ENCODE results near the gene DNAH10.

DNAH10 gene

GRCh38 chr12:123902821-123903220, 140.7 kb downstream of the DNAH10 start:
- DNase-seq (ENCODE audit: extremely low read depth, low read depth): no peak
- no peak for TF ChIP-seq CTCF (IDR thresholded peaks at IDR 0.05; ENCODE audit: low read depth, low read length)

GRCh38 chr12:123903301-123904065, 141.4 kb downstream of the DNAH10 start:
- DNase-seq (ENCODE audit: extremely low read depth, low read depth): no peak
- no peak for TF ChIP-seq CTCF (IDR thresholded peaks at IDR 0.05; ENCODE audit: low read depth, low read length)

GRCh38 chr12:123905319-123905925, 143.3 kb downstream of the DNAH10 start:
- DNase-seq (ENCODE audit: extremely low read depth, low read depth): peak; percentile 54

GRCh38 chr12:123906711-123907420, 144.8 kb downstream of the DNAH10 start:
- no peak for DNase-seq (ENCODE audit: extremely low read depth, low read depth)
- no peak for TF ChIP-seq CTCF (IDR thresholded peaks at IDR 0.05; ENCODE audit: low read depth, low read length)

More at GRCh38 chr12:123905319-123905925, 143.3 kb downstream of the DNAH10 start:
- TF ChIP-seq CTCF (IDR thresholded peaks at IDR 0.05; ENCODE audit: low read depth, low read length): peak; percentile 73

- no peak for TF ChIP-seq CTCF (IDR thresholded peaks at IDR 0.05; ENCODE audit: low read depth, low read length)
- no peak for DNase-seq (ENCODE audit: extremely low read depth, low read depth)
Measured at GRCh38 chr12:123907726-123908476, 145.8 kb downstream of the DNAH10 start.

GRCh38 chr12:123908884-123909725, 147.0 kb downstream of the DNAH10 start:
- no peak for DNase-seq (ENCODE audit: extremely low read depth, low read depth)
- TF ChIP-seq CTCF (IDR thresholded peaks at IDR 0.05; ENCODE audit: low read depth, low read length): no peak

Data from AG09319 (cell line).